C4-2B (cell line): ENCODE results near the gene TMEM221.

Source experiments
- CTCF ChIP-seq: fragments of 450-650 bp; conservative IDR thresholded peaks from 2 replicates; pipeline ENCODE4 v1.5.1; 2017; ENCODE audit warnings: mild to moderate bottlenecking
- ZFX ChIP-seq: fragments of 450-650 bp; IDR thresholded peaks from 2 replicates; pipeline ENCODE4 v1.6.1; 2017

- no peak; the same call in 1 of the 2 replicates for TF ChIP-seq CTCF
- no peak for TF ChIP-seq ZFX
Measured at GRCh38 chr19:17441241-17442021, 7.0 kb downstream of the TMEM221 start.
